ENCODE data around the gene RFT1.

- TF ChIP-seq POLR2A (IDR thresholded peaks at IDR 0.05), result no peak
- TF ChIP-seq, protein P1, sequence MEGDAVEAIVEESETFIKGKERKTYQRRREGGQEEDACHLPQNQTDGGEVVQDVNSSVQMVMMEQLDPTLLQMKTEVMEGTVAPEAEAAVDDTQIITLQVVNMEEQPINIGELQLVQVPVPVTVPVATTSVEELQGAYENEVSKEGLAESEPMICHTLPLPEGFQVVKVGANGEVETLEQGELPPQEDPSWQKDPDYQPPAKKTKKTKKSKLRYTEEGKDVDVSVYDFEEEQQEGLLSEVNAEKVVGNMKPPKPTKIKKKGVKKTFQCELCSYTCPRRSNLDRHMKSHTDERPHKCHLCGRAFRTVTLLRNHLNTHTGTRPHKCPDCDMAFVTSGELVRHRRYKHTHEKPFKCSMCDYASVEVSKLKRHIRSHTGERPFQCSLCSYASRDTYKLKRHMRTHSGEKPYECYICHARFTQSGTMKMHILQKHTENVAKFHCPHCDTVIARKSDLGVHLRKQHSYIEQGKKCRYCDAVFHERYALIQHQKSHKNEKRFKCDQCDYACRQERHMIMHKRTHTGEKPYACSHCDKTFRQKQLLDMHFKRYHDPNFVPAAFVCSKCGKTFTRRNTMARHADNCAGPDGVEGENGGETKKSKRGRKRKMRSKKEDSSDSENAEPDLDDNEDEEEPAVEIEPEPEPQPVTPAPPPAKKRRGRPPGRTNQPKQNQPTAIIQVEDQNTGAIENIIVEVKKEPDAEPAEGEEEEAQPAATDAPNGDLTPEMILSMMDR (IDR thresholded peaks at IDR 0.05), result no peak
These were observed 55.9 kb downstream of the RFT1 start for GRCh38 chr3:53074366-53074696.

Data from ovary (tissue), 3 donors.